ENCODE results near the gene IPMK.

The IPMK gene

GRCh38 chr10:58158806-58159205 lies 108.9 kb downstream of the IPMK start:
- TF ChIP-seq TAF1 (IDR thresholded peaks at IDR 0.05; ENCODE audit: borderline replicate concordance, insufficient read depth, low read length) (no peak), FOXP2 (optimal IDR thresholded peaks at IDR 0.05; ENCODE audit: borderline replicate concordance, extremely low read depth, extremely low read length, insufficient read depth) (no peak), POLR2AphosphoS5 (IDR thresholded peaks at IDR 0.05; ENCODE audit: low read depth, low read length) (no peak), SIN3A (IDR thresholded peaks at IDR 0.05; ENCODE audit: borderline replicate concordance, insufficient read depth, low read length) (no peak), REST (IDR thresholded peaks at IDR 0.05; ENCODE audit: insufficient read depth in 1 of 2, low read depth in 2 of 2, low read length in 2 of 2) (no peak)

- TF ChIP-seq SIN3A (IDR thresholded peaks at IDR 0.05; ENCODE audit: borderline replicate concordance, insufficient read depth, low read length) (peak; percentile 30; the same call in 1 of the 2 replicates), FOXP2 (optimal IDR thresholded peaks at IDR 0.05; ENCODE audit: borderline replicate concordance, extremely low read depth, extremely low read length, insufficient read depth) (peak; percentile 51), REST (IDR thresholded peaks at IDR 0.05; ENCODE audit: insufficient read depth in 1 of 2, low read depth in 2 of 2, low read length in 2 of 2) (peak in 1 of 2 experiments; percentile 36; a peak in 1 of 4 replicates), TAF1 (IDR thresholded peaks at IDR 0.05; ENCODE audit: borderline replicate concordance, insufficient read depth, low read length) (no peak), POLR2AphosphoS5 (IDR thresholded peaks at IDR 0.05; ENCODE audit: low read depth, low read length) (no peak)
Observed at GRCh38 chr10:58157076-58157766, 110.5 kb downstream of the IPMK start.

- no peak for TF ChIP-seq POLR2AphosphoS5 (IDR thresholded peaks at IDR 0.05; ENCODE audit: low read depth, low read length)
- no peak for TF ChIP-seq REST (IDR thresholded peaks at IDR 0.05; ENCODE audit: insufficient read depth in 1 of 2, low read depth in 2 of 2, low read length in 2 of 2)
- TF ChIP-seq SIN3A (IDR thresholded peaks at IDR 0.05; ENCODE audit: borderline replicate concordance, insufficient read depth, low read length): no peak
- TF ChIP-seq TAF1 (IDR thresholded peaks at IDR 0.05; ENCODE audit: borderline replicate concordance, insufficient read depth, low read length): no peak
- no peak for TF ChIP-seq FOXP2 (optimal IDR thresholded peaks at IDR 0.05; ENCODE audit: borderline replicate concordance, extremely low read depth, extremely low read length, insufficient read depth)
Observed at GRCh38 chr10:58153751-58154150, 113.9 kb downstream of the IPMK start.

- TF ChIP-seq TAF1 (IDR thresholded peaks at IDR 0.05; ENCODE audit: borderline replicate concordance, insufficient read depth, low read length): no peak
- TF ChIP-seq FOXP2 (optimal IDR thresholded peaks at IDR 0.05; ENCODE audit: borderline replicate concordance, extremely low read depth, extremely low read length, insufficient read depth): no peak
- no peak for TF ChIP-seq POLR2AphosphoS5 (IDR thresholded peaks at IDR 0.05; ENCODE audit: low read depth, low read length)
- TF ChIP-seq REST (IDR thresholded peaks at IDR 0.05; ENCODE audit: insufficient read depth in 1 of 2, low read depth in 2 of 2, low read length in 2 of 2): 0 out of 4 replicates have a peak, but pooled peaks of 1 of the 2 experiments have one; percentile 26
Observed at GRCh38 chr10:58152673-58153263, 114.9 kb downstream of the IPMK start.
